ENCODE data around the gene UNC13C.

The UNC13C gene

GRCh38 chr15:54580643-54581042 is 602.4 kb downstream of the UNC13C start:
- no peak for DNase-seq (ENCODE audit: low read depth)
- no peak overlapping the region for H3K4me3 ChIP-seq (ENCODE audit: low read depth, low read length)

DNA sequence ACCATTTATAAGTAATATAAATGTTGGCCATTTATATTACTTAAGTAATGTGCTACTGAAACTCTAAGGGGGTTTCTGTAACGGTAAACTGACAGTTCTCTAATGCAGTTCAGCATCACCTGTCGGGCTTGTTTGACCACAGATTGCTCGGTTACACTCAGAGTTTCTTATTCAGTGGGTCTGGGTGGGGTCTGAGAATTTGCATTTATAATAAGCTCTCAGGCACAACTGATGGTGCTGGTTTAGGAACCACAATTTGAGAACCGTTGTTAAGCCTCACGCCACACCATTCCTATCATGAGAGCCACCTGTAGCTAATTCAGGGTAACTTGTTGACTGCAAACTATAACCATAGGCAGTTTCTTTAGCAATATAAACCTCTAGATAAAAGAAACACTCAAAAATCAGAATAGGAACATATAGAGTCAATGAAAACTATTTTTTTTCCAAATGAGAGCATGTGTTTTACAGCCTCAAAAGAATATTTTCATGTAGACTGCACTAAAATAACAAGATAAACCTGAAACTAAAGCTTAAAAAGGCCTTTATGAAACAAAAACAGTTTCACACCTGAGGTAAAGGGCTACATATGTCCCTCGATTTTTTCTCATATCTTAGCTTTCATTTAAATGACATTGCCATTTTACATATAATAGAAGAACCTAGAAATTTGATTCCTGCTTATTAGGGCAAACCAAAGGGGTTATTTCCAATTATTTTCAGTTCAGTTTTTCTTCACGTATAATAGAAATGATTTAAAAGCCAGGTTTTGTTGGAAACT is 604.8 kb downstream of the UNC13C start:
- H3K4me3 ChIP-seq (ENCODE audit: low read depth, low read length) = no peak overlapping the region
- no peak for DNase-seq (ENCODE audit: low read depth)

DNA sequence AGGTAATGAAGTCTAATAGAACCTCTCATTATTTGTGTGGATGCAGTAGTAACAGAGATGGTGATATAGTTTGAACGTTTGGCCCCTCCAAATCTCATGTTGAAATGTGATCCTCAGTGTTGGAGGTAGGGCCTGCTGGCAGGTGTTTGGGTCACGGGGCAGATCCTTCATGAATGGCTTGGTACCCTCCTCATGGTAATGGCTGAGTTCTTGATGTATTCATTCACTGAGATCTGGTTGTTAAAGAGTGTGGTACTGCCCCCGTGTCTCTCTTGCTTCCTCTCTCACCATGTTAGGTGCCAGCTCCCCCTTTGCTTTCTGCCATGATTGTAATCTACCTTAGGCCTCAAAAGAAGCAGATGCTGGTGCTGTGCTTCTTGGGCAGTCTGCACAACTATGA is 606.8 kb downstream of the UNC13C start:
- no peak for DNase-seq (ENCODE audit: low read depth)
- no peak overlapping the region for H3K4me3 ChIP-seq (ENCODE audit: low read depth, low read length)

- DNase-seq (ENCODE audit: low read depth) = no peak
- H3K4me3 ChIP-seq (ENCODE audit: low read depth, low read length) = no peak overlapping the region
These were observed 615.9 kb downstream of the UNC13C start for GRCh38 chr15:54594115-54594514.

GRCh38 chr15:54599386-54599785 is 621.1 kb downstream of the UNC13C start:
- no peak for DNase-seq (ENCODE audit: low read depth)

DNA sequence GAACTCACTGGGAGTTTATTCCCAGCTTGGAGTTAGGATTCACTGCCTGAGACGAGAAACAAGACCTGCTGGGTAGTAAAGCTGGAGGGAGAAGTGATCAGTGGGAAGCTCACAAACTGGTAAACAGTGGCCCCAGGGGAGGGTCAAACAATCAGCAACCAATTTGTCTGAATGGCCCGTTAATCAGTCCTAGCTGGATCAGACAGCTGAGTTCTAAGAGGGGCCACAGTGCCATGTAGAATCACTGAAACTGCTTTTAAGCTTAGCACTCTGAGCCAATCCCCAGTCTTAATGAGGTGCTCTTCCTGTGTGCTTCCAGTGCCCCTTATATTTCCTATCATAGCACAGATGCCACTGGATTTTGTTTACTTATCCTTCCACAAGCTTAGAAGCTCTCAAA is 626.8 kb downstream of the UNC13C start:
- no peak overlapping the region for H3K4me3 ChIP-seq (ENCODE audit: low read depth, low read length)
- no peak for DNase-seq (ENCODE audit: low read depth)

More at GRCh38 chr15:54599386-54599785, 621.1 kb downstream of the UNC13C start:
- H3K4me3 ChIP-seq (ENCODE audit: low read depth, low read length) = no peak overlapping the region

DNA sequence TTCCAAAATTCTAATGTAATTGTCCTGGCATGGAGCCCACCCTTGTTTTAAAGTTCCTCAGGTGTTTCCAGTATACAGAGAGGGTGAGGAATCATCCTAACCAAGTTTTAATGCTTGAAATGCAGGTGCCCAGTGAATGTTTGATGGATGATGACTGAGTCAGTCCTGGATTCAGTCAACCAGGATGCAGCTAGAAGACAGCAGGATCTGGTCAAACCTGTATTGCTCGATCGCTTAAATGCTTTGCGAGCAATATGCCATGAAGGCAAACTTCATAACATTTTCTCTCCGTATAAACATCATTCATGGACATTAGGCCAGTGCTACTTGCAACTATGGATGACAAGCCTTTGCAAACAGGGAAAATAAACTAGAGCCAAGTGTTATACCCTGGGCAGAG is 627.3 kb downstream of the UNC13C start:
- DNase-seq (ENCODE audit: low read depth) = no peak
- H3K4me3 ChIP-seq (ENCODE audit: low read depth, low read length) = no peak overlapping the region

DNA sequence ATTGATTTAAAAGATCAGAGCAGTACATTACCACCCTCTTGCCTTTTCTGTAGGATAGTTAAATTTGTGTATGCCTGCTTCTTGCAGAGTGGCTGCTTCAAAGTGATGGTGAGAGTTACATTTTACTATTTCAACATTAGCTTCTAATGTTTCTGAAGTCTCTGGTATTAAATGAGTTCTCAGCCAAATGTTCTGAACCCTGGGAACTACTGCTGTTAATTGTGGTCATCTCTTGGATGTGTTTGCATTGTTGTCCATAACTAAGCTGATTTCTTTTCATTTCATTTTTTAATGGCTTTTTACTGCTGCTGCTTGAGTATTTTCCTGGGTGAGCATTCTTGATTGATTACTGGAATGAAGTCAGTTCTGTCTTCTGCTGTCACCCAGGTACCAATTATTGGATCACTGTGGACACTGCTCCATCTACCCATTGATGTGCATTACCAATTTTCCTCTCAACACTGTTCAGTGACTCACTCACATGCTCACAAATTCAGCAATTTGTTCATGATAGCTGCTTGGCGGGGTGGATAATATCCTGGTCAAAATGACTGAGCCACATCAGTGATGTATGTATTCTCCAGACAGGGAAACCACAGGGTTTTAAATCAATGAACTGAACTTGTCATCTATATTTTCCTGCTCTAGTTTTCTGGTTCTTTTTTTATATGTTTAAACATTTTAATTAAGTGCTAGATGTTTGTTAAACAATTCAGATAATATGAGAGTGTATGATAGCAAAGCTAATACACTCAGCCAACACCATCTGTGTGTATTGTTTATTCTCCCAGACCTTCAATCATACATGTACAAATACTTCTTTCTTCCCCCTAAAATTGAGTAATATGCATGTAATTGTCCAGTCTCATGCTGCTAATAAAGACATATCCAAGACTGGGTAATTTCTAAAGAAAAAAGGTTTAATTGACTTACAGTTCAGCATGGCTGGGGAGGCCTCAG is 630.9 kb downstream of the UNC13C start:
- DNase-seq (ENCODE audit: low read depth) = no peak
- no peak overlapping the region for H3K4me3 ChIP-seq (ENCODE audit: low read depth, low read length)

DNA sequence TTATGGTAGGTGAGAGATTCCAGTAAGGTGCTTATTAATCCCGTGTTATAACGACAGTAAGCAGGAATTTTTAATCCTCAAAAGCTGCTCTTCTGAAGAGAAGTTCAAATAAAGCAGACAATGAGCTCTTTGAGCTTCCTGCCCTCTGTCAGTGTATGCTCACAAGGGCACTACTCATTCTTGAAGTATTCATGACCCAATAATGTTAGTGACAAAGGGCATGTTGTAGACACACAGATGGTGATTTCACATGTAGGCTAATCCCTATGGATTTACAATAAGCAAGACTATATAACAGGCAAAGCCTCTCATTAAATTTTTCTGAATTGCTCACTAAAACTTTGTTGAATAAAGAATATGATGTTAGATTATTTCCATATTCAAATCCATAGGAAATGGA is 639.9 kb downstream of the UNC13C start:
- no peak for DNase-seq (ENCODE audit: low read depth)
- no peak overlapping the region for H3K4me3 ChIP-seq (ENCODE audit: low read depth, low read length)

GRCh38 chr15:54619180-54619579 is 640.9 kb downstream of the UNC13C start:
- no peak for DNase-seq (ENCODE audit: low read depth)
- H3K4me3 ChIP-seq (ENCODE audit: low read depth, low read length) = no peak overlapping the region

DNA sequence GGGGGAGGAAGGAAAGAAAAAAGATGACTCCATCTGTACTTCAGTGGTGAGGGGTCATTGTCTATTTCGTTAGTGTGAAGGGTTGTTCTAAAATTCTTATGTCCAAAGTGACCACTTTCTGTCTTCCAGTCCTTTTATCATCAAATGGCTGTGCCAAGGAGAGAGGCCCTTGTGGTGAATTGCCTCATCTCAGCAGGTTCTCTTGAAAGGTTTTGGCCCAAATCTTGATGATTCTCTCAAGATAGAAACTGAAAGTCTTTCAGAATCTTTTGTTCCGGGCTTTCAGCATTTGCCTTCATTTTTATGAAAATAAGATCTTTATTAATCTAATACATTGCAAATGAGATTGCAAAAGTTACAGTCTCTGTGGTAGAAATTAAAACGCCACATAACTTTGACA is 642.7 kb downstream of the UNC13C start:
- DNase-seq (ENCODE audit: low read depth) = no peak

DNA sequence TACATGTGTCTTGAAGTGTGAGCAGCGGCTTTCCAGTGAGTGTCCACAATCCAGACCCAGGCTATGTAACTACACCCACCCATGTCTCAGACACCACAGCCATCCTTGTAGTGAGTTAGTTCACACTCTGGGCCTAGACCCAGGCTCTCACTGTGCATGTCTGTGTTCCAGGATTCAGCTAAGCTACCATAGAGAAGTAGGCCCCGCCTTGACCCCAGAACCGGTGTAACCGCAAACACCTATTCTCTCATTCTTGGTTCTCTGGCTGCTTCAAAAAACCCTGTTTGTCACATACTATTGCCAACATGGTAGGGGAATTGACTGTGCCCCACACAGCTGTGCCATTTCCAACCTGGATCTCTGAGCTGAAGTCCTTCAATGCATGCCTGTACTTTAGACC is 657.9 kb downstream of the UNC13C start:
- no peak for DNase-seq (ENCODE audit: low read depth)
- no peak overlapping the region for H3K4me3 ChIP-seq (ENCODE audit: low read depth, low read length)

More for the DNA sequence above, 642.7 kb downstream of the UNC13C start:
- H3K4me3 ChIP-seq (ENCODE audit: low read depth, low read length) = no peak overlapping the region

GRCh38 chr15:54638666-54639065 is 660.4 kb downstream of the UNC13C start:
- no peak overlapping the region for H3K4me3 ChIP-seq (ENCODE audit: low read depth, low read length)
- DNase-seq (ENCODE audit: low read depth) = no peak

- no peak overlapping the region for H3K4me3 ChIP-seq (ENCODE audit: low read depth, low read length)
- no peak for DNase-seq (ENCODE audit: low read depth)
These were observed 662.6 kb downstream of the UNC13C start for GRCh38 chr15:54640873-54641272.

- DNase-seq (ENCODE audit: low read depth) = no peak
- no peak overlapping the region for H3K4me3 ChIP-seq (ENCODE audit: low read depth, low read length)
These were observed 666.6 kb downstream of the UNC13C start for GRCh38 chr15:54644796-54645195.

DNA sequence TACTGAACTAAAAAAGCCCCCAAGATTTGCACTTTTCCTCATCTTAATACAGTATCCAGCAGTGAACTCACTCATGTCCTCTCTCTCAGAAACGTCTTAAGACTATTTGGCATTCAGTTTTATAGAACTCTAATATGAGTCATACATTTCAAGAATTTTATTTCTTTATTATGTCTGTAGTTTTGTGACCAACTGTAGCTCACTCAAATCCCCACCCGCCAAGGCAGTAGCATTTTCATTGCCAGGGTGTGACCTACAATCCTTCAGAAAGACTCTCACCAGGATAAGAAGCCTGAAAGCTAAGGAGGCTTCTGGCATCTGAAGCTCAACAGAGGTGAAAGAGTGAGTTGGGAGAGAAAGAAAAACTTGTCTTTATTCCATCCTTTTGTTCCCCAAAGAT is 681.4 kb downstream of the UNC13C start:
- no peak overlapping the region for H3K4me3 ChIP-seq (ENCODE audit: low read depth, low read length)
- no peak for DNase-seq (ENCODE audit: low read depth)

DNA sequence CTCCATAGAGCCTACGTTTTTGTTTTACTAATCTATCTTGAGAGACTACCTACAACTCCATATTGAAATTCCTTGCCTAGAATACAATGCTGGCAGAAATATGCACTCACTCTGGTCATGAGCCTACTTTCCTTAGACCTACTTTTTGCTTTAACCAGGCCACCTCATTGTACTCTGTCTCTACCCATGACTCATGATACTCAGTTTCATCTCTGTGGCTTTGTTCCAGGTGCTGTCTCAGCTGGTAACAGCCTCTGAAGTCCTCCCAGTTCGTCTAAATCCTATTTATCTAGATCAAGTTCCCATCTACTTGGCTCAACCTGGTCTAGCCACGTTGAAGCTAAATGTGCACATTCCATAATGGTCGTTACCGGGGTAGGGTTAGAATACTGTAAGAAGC is 682.1 kb downstream of the UNC13C start:
- DNase-seq (ENCODE audit: low read depth) = no peak
- H3K4me3 ChIP-seq (ENCODE audit: low read depth, low read length) = no peak overlapping the region

GRCh38 chr15:54675241-54675640 is 697.0 kb downstream of the UNC13C start:
- no peak for DNase-seq (ENCODE audit: low read depth)
- no peak overlapping the region for H3K4me3 ChIP-seq (ENCODE audit: low read depth, low read length)

GRCh38 chr15:54681584-54681983 is 703.3 kb downstream of the UNC13C start:
- DNase-seq (ENCODE audit: low read depth) = no peak
- H3K4me3 ChIP-seq (ENCODE audit: low read depth, low read length) = no peak overlapping the region
